ENCODE results near the gene APBA1.
"Not testable (repeated sequence)": the region's sequence is repeated elsewhere in the genome, so short reads cannot be mapped to it uniquely, and the experiment has no call there.

The APBA1 gene

GRCh38 chr9:69431777-69432176 is 240.4 kb downstream of the APBA1 start:
- no peak for DNase-seq

- DNase-seq = no peak
Observed at GRCh38 chr9:69431203-69431602, 241.0 kb downstream of the APBA1 start.

GRCh38 chr9:69430206-69430605 is 242.0 kb downstream of the APBA1 start:
- DNase-seq = no peak

- DNase-seq = no peak
Observed at GRCh38 chr9:69429281-69429680, 242.9 kb downstream of the APBA1 start.

GRCh38 chr9:69428017-69428785 is 244.0 kb downstream of the APBA1 start:
- DNase-seq = no peak

GRCh38 chr9:69427286-69427685 is 244.9 kb downstream of the APBA1 start:
- DNase-seq = no peak

- no peak for DNase-seq
Observed at GRCh38 chr9:69425136-69425801, 246.9 kb downstream of the APBA1 start.

GRCh38 chr9:69421908-69422801 is 250.0 kb downstream of the APBA1 start:
- no peak for DNase-seq

- no peak for DNase-seq
Observed at GRCh38 chr9:69420611-69421270, 251.4 kb downstream of the APBA1 start.

- DNase-seq = no peak
Observed at GRCh38 chr9:69412741-69413150, 259.4 kb downstream of the APBA1 start.

- no peak for DNase-seq
Observed at GRCh38 chr9:69411931-69412740, 260.0 kb downstream of the APBA1 start.

GRCh38 chr9:69411246-69411645 is 260.9 kb downstream of the APBA1 start:
- DNase-seq = no peak

GRCh38 chr9:69409936-69410335 is 262.2 kb downstream of the APBA1 start:
- not testable (repeated sequence) for DNase-seq

- DNase-seq = no peak
Observed at GRCh38 chr9:69400470-69400869, 271.7 kb downstream of the APBA1 start.

GRCh38 chr9:69397384-69398214 is 274.6 kb downstream of the APBA1 start:
- no peak for DNase-seq

- no peak for DNase-seq
Observed at GRCh38 chr9:69396759-69397158, 275.4 kb downstream of the APBA1 start.

GRCh38 chr9:69395718-69396117 is 276.5 kb downstream of the APBA1 start:
- DNase-seq = no peak

GRCh38 chr9:69393425-69393824 is 278.7 kb downstream of the APBA1 start:
- no peak for DNase-seq

- DNase-seq = no peak
Observed at GRCh38 chr9:69392826-69393225, 279.3 kb downstream of the APBA1 start.

- DNase-seq = no peak
Observed at GRCh38 chr9:69391946-69392345, 280.2 kb downstream of the APBA1 start.

GRCh38 chr9:69391487-69391886 is 280.7 kb downstream of the APBA1 start:
- DNase-seq = no peak
